HG02588 (cell line): ENCODE results near the gene KCP.

Experiments
- ATAC-seq: cut with Tn5 transposase; IDR thresholded peaks from one replicate; pipeline ENCODE4 v1.9.1; 2021; ENCODE audit warnings: mild to moderate bottlenecking, moderate library complexity; ENCODE audit not compliant: unreplicated experiment

The KCP gene

GRCh38 chr7:128859232-128860157 lies 51.0 kb downstream of the KCP start:
- ATAC-seq, result no peak

DNA sequence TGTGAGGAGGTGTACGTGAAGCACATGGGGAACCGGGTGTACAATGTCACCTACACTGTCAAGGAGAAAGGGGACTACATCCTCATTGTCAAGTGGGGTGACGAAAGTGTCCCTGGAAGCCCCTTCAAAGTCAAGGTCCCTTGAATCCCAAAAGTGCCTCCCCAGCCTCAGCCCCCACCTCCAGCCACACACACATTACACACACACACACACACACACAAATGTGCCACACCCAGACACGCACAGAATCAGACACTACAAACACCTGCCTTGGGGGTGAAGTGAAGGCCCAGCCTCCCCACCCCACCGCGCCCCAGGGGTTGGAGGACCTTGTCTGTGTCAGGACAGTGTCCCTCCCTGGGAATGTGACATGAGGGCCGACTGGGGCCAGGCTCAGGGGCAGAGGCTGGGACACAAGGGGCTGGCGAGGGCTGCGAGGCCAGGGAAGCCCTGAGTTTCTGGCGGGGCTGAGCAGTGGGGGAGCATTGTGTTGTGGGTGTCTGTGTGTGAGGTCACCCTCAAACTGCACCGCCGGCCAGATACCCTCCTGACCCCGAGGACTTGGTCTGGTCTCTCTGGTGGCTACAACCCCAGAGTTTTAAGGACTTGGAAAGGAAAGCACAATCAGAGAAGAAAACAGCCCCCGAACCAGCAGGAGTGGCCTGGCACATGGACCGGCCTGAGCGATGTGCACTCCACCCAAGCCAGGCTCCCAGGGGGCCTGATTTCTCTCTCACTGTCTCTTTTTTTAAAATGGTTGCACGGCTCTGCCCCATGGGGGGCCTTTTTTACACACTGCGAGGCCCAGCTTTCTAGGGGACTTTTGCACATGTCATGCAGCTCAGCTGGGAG lies 51.9 kb downstream of the KCP start:
- ATAC-seq, result no peak

DNA sequence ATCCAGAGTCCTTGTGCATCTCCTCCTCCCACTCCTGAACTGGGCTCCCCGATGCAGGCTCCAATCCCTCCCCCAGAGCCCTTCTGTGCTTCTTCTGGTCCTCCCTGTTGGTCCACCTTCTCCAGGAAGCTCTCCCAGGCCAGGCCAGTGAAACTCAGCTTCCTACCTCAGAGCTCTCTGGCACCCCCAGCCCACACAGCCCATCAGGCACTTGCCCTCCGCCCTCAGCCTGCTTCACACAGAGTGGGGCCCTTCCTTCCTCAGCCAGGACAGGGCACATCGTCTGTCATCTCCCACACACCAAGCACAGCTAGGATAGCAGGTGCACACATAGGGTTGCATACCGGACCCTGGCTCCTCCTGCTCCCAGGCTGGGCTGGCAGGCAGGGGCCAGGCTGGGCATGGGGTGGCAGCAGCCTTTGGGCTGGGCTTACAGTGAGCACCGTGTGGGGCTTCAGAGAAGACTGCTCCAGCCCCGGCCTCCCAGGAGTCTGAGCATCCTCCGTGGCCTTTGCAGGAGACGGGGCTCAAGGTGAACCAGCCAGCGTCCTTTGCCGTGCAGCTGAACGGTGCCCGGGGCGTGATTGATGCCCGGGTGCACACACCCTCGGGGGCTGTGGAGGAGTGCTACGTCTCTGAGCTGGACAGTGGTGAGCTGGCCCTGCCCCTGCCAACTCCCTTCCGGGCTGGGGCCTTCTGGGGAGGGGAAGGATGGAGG lies 54.3 kb downstream of the KCP start:
- ATAC-seq, result no peak

DNA sequence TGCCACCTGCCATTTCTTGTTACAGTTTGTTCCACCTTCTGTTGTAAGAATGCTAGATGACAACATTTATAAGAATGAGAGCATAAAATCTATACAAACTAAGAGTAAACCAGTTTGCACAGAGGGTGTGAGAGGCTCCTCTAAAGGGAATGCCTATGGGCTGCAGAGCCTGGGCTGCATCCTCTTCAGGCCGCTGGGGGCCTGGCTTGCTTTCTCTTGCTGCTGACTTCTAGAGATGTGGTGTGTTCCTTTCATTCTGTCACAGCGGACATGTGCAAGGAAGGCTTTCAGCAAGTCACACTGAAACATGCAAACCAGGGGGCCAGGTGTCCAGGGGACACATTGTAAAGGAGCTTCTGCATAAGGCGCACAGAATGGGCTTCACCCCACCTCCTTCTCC lies 55.0 kb downstream of the KCP start:
- no peak for ATAC-seq

DNA sequence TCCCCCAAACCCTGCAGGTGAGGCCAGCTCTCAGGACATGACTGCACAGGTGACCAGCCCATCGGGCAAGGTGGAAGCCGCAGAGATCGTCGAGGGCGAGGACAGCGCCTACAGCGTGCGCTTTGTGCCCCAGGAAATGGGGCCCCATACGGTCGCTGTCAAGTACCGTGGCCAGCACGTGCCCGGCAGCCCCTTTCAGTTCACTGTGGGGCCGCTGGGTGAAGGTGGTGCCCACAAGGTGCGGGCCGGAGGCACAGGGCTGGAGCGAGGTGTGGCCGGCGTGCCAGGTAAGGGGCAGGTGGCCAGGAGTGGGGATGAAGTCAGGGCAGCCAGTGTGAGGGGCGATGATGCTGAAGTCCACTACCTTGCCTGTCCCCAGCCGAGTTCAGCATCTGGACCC lies 56.1 kb downstream of the KCP start:
- no peak for ATAC-seq

DNA sequence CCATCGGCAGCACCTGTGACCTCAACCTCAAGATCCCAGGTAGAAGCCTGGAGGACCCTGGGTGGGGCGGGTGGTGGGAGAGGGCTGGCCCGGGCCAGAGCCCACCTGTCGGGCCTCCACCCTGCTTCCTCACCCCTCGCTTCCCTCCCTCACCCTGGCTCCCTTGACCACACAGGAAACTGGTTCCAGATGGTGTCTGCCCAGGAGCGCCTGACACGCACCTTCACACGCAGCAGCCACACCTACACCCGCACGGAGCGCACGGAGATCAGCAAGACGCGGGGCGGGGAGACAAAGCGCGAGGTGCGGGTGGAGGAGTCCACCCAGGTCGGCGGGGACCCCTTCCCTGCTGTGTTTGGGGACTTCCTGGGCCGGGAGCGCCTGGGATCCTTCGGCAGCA lies 56.7 kb downstream of the KCP start:
- no peak for ATAC-seq

GRCh38 chr7:128852537-128853254 lies 57.8 kb downstream of the KCP start:
- ATAC-seq, result no peak

- ATAC-seq, result no peak
Measured at GRCh38 chr7:128849804-128850490, 60.6 kb downstream of the KCP start.

DNA sequence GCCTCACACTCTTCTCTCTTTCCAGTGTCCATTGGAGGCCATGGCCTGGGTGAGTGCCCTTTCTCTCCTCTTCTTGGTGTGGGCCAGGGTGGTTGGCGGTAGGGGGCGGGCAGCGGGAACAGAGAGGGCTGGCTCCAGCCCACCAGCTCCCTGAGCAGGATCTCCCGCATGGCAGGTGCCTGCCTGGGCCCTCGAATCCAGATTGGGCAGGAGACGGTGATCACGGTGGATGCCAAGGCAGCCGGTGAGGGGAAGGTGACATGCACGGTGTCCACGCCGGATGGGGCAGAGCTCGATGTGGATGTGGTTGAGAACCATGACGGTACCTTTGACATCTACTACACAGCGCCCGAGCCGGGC lies 61.4 kb downstream of the KCP start:
- ATAC-seq, result no peak

DNA sequence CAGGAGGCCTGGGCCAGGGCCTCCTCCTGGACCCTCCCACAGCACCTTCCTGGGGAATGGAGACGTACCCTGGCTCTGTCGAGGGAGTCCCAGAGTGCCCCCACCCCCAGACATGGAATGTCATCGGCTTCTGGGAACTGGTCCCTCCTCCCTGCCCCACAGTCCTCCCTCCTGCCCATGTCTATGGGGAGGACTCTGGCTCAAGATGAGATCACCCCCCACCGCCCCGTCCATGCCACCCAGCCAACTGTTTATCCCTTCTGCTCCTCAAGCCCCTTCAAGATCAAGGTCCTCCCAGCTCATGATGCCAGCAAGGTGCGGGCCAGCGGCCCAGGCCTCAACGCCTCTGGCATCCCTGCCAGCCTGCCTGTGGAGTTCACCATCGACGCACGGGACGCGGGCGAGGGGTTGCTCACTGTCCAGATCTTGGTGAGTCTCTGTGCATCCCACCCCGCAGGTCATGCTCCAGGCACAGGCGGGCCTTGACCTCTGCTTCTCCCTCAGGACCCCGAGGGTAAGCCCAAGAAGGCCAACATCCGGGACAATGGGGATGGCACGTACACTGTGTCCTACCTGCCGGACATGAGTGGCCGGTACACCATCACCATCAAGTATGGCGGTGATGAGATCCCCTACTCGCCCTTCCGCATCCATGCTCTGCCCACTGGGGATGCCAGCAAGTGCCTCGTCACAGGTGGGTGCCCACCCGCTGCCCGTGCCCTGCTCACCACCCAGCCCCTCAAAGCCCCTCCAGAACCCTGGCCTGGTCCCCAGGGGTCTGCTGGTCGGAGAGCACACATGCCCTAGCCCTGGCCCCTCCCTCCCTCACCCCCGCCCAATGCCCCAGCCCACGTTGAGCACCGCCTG lies 62.0 kb downstream of the KCP start:
- no peak for ATAC-seq

DNA sequence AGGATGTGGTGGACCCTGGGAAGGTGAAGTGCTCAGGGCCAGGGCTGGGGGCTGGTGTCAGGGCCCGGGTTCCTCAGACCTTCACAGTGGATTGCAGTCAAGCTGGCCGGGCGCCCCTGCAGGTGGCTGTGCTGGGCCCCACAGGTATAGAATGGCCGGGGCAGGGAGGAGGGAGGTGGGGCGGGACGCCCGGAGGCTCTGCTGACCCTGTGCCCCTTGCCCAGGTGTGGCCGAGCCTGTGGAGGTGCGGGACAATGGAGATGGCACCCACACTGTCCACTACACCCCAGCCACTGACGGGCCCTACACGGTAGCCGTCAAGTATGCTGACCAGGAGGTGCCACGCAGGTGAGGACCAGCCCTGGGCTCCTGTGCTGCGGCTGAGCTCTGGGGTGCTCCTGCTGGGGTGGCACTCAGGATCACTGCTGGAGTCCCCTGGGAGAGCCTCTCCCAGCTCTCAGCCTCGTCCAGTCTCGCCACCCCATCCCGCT lies 62.7 kb downstream of the KCP start:
- ATAC-seq, result no peak

DNA sequence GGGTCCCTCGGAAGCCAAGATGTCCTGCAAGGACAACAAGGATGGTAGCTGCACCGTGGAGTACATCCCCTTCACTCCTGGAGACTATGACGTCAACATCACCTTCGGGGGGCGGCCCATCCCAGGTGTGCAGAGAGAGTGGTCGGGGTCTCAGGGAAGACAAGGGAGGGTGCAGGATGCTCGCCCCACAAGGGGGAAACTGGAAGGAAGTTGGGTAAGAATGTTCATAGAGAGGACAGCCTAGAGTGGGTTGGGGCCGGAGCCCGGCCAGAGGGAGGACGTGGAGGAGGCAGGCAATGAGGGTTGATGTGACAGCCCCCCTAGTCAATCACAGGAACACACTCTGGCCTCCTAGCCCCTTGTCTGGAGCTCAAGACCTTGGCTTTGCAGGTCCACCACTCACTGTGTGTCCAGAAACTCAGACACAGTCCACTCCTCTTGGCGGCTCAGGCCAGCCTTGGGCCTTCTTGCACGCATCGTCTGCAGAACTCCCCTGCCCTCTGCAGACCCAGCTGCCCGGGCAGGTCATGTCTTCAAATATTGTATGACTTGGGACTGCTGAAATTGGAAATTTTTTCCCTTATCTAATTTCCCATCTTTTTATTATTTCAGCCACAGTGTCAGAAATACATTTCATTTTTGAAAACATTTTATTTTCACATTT lies 63.6 kb downstream of the KCP start:
- no peak for ATAC-seq

DNA sequence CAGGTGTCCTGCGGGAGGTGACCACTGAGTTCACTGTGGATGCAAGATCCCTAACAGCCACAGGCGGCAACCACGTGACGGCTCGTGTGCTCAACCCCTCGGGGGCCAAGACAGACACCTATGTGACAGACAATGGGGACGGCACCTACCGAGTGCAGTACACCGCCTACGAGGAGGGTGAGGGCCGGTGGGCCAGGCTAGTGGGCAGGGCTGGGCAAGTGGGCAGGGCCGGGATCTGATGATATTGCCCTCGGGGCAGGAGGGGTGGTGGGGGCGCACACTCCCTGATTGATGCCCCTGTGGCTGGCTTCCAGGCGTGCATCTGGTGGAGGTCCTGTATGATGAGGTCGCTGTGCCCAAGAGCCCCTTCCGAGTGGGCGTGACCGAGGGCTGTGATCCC lies 64.5 kb downstream of the KCP start:
- ATAC-seq, result no peak

GRCh38 chr7:128845475-128845874 lies 65.0 kb downstream of the KCP start:
- ATAC-seq, result no peak

DNA sequence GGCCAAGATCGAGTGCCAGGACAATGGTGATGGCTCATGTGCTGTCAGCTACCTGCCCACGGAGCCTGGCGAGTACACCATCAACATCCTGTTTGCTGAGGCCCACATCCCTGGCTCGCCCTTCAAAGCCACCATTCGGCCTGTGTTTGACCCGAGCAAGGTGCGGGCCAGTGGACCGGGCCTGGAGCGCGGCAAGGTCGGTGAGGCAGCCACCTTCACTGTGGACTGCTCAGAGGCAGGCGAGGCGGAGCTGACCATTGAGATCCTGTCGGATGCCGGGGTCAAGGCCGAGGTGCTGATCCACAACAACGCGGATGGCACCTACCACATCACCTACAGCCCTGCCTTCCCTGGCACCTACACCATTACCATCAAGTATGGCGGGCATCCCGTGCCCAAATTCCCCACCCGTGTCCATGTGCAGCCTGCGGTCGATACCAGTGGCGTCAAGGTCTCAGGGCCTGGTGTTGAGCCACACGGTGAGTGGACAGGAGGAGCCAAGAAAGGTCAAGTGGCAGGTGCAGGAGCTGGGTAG lies 65.7 kb downstream of the KCP start:
- no peak for ATAC-seq

DNA sequence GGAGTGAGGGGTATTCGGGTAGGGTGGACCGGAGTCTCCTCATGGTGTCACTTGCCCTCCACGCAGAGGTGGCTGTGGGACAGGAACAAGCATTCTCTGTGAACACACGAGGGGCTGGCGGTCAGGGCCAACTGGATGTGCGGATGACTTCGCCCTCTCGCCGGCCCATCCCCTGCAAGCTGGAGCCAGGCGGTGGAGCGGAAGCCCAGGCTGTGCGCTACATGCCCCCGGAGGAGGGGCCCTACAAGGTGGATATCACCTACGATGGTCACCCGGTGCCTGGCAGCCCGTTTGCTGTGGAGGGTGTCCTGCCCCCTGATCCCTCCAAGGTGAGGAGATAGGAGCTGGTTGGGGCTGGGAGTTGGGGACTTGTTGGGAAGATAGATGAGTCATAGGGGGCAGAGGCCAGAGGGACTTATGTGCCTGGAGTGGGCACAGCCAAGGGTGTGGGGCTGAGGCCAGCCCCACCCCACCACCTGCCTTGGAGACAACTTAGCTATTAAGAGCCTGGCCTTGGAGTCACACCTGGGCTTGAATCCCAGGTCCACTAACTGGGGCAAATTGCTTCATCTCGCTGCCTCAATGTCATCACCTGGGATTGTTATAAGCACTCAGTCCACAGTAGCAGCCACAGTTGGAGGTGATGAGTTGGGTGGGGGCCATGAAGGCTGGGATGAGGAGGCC lies 66.4 kb downstream of the KCP start:
- no peak for ATAC-seq
